Type B pancreatic cell (in vitro differentiated cells): Measurements from ENCODE around the gene TTC22. TPM values are rescaled to one million over a fixed set of nuclear protein-coding genes. Genes with fewer than 3 reads are reported as not detected.

ENCODE experiments used
- DNase-seq: peaks from one replicate; pipeline ENCODE4 v3.0.0; 2021; ENCODE audit warnings: mixed read lengths; ENCODE audit not compliant: unreplicated experiment; ENCODE audit errors: extremely low spot score
- H3K27ac Mint-ChIP-seq: 2 replicates; pipeline ENCODE4 v1.8.0; 2021; ENCODE audit warnings: mild to moderate bottlenecking, mixed read lengths
- H3K27me3 Mint-ChIP-seq: 2 replicates; pipeline ENCODE4 v1.8.0; 2021; ENCODE audit warnings: mixed read lengths
- H3K36me3 Mint-ChIP-seq: 2 replicates; pipeline ENCODE4 v1.8.0; 2021; ENCODE audit warnings: mixed read lengths
- H3K4me1 Mint-ChIP-seq: one replicate; pipeline ENCODE4 v1.8.0; 2021; ENCODE audit warnings: mixed read lengths; ENCODE audit not compliant: unreplicated experiment
- H3K4me3 Mint-ChIP-seq: 2 replicates; pipeline ENCODE4 v1.8.0; 2021; ENCODE audit warnings: mild to moderate bottlenecking, mixed read lengths
- H3K9me3 Mint-ChIP-seq: 2 replicates; pipeline ENCODE4 v1.8.0; 2021; ENCODE audit warnings: mixed read lengths
- total RNA-seq: library from RNA; stranded (reverse); gene quantifications from 2 replicates; pipeline ENCODE4 v1.2.1, GENCODE V29; 2021; ENCODE audit warnings: low replicate concordance
- TF ChIP-seq, protein P1 (sequence below): fragments of 200-600 bp; sonication (generic); conservative IDR thresholded peaks from 2 replicates; pipeline ENCODE4 v1.5.0; 2021; ENCODE audit warnings: antibody characterized with exemption, mild to moderate bottlenecking

TTC22 gene
- total RNA-seq, 1 donor from 2014 or later = 7.0 TPM

DNA sequence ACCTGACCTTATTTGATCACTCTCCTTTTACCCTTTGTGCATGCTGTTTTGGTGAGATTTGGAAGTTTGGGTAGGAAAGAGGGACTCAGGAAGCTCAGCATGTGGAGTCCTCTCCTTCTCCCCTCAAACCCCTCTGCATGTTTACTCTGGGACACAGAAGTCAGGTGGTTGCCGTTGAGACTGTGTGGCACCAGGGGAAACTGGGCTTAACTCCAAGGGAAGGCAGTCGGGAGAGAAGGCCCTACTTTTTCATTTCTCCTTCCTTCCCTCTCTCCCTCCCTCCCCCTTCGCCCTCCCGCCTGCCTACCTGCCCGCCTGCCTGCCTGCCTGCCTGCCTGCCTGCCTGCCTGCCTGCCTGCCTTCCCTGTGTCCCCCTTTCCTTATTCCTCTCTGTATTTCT is 34.8 kb upstream of the TTC22 start:
- Mint-ChIP-seq H3K4me3 (no peak overlapping the region), H3K27me3 (peaks cover 6% of the 10 kb centered on the region), H3K27ac (no peak overlapping the region), H3K9me3 (no peaks in the 10 kb centered on the region), H3K4me1 (no peaks in the 10 kb centered on the region), H3K36me3 (no peaks in the 10 kb centered on the region)
- TF ChIP-seq, protein P1, sequence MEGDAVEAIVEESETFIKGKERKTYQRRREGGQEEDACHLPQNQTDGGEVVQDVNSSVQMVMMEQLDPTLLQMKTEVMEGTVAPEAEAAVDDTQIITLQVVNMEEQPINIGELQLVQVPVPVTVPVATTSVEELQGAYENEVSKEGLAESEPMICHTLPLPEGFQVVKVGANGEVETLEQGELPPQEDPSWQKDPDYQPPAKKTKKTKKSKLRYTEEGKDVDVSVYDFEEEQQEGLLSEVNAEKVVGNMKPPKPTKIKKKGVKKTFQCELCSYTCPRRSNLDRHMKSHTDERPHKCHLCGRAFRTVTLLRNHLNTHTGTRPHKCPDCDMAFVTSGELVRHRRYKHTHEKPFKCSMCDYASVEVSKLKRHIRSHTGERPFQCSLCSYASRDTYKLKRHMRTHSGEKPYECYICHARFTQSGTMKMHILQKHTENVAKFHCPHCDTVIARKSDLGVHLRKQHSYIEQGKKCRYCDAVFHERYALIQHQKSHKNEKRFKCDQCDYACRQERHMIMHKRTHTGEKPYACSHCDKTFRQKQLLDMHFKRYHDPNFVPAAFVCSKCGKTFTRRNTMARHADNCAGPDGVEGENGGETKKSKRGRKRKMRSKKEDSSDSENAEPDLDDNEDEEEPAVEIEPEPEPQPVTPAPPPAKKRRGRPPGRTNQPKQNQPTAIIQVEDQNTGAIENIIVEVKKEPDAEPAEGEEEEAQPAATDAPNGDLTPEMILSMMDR = no peak
- DNase-seq = peak; percentile 27

DNA sequence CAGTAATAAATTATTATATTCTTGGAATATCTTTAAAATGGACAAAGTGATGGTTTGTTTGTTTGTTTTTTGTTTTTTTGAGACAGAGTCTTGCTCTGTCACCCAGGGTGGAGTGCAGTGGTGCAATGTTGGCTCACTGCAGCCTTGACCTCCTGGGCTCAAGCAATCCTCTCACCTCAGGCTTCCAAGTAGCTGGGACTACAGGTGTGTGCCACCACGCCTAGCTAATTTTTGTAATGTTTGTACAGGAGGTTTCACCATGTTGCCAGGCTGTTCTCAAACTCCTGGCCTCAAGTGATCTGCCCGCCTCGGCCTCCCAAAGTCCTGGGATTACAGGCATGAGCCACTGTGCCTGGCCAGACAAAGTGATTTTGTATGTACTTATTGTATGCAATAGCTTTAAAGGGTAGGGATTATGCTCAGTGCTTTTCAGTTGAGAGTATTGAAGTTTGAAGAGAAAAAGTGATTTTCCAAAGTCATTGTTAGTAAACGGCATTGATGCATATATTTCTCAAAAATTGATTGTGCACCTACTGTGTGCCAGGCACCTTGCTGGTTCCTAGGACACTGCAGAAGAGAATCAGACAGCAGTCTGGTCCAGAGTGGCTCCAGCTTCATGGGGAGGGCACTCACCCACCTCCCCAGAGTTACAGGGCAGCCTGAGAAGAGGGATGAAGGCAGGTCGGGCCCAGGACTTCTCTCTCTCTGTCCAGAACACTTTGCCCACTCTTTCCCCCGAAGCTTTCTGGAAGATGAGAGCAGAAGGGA is 34.2 kb upstream of the TTC22 start:
- TF ChIP-seq, protein P1 = no peak
- H3K27me3 Mint-ChIP-seq = peaks cover 10% of the 10 kb centered on the region
- H3K36me3 Mint-ChIP-seq = no peaks in the 10 kb centered on the region
- no peaks in the 10 kb centered on the region for H3K4me1 Mint-ChIP-seq
- peak; percentile 44 for DNase-seq
- H3K9me3 Mint-ChIP-seq = no peaks in the 10 kb centered on the region
- H3K4me3 Mint-ChIP-seq = no peak overlapping the region
- no peak overlapping the region for H3K27ac Mint-ChIP-seq

DNA sequence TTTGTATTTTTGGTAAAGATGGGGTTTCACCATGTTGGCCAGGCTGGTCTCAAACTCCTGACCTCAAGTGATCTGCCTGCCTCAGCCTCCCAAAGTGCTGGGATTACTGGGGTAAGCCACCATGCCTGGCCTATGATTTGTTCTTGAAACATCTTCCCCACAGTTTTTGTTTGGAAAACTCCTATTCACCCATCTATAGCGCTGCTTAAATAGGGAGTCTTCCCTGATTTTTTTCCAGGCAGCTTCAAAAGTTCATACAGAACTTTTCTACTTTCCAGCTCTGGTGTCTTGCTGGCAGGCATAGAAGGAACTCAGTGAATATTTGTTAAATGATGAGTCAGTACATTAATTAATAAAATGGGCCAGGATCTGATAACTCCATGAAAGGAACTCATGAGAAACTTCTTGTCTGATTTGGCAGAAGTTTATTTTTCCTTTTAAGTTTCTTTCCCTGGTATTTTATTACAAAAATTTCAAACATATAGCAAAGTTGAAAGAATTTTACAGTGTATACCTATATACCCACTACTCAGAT is 33.0 kb upstream of the TTC22 start:
- H3K27me3 Mint-ChIP-seq = peaks cover 10% of the 10 kb centered on the region
- no peaks in the 10 kb centered on the region for H3K4me1 Mint-ChIP-seq
- TF ChIP-seq, protein P1 = no peak
- DNase-seq = no peak
- H3K9me3 Mint-ChIP-seq = no peaks in the 10 kb centered on the region
- no peaks in the 10 kb centered on the region for H3K36me3 Mint-ChIP-seq
- H3K4me3 Mint-ChIP-seq = no peak overlapping the region
- H3K27ac Mint-ChIP-seq = no peak overlapping the region

DNA sequence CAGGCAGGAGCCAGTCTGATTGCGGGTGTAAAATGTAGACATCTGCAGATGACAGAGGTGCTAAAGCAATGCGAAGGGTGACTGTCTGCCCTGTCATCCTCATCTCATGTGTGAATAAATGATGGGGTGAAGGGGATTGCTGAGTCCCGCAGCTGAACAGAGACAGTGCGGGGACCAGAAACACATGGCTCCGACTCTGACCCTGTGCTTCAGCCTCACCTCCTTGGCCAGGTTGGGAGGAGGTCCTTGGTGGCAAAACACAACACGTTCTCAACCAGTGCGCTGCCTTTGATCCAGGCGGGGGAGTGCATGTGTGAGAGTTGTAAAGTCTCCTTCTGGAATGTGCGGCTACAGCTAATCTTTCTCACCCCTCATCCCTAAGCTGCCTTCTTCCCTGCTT is 32.0 kb upstream of the TTC22 start:
- H3K36me3 Mint-ChIP-seq = no peaks in the 10 kb centered on the region
- H3K27me3 Mint-ChIP-seq = peaks cover 10% of the 10 kb centered on the region
- peak; percentile 45 for DNase-seq
- TF ChIP-seq, protein P1 = no peak
- H3K9me3 Mint-ChIP-seq = no peaks in the 10 kb centered on the region
- H3K4me3 Mint-ChIP-seq = no peak overlapping the region
- H3K4me1 Mint-ChIP-seq = no peaks in the 10 kb centered on the region
- H3K27ac Mint-ChIP-seq = no peak overlapping the region

DNA sequence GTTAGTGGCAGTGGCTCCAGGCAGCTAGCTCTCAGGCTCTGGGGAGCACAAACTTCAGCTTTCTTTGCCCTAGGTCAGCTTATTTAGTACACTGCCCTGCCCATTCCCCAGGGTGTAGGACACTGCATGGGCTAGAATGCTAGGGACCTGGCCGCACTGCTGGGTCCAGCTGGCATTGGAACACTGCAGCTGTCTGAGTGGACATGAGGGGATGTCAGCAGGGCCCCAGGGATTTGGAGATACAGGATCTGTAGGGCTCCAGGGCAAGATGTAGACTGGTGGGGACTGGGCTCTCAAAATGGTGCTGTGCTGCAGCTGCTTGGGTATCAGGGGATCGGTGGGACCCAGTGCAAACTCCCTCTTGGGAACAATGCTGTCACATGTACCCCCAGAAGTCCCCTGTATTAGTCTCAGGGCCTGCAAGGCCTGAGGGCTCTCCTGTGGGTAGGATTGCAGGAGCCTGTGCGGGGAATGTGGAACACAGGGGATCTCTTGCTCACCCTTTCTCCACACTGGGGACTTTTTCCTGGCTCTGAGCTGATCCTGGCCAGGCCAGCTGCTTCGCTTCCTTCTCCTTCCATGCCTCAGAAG is 25.2 kb upstream of the TTC22 start:
- Mint-ChIP-seq H3K27ac (no peak overlapping the region), H3K4me1 (no peaks in the 10 kb centered on the region), H3K9me3 (peaks cover 7% of the 10 kb centered on the region), H3K27me3 (peaks cover 6% of the 10 kb centered on the region), H3K4me3 (no peak overlapping the region), H3K36me3 (no peaks in the 10 kb centered on the region)
- peak; percentile 47 for DNase-seq
- TF ChIP-seq, protein P1 = no peak
